Measurements from ENCODE around the gene TLE3.

The TLE3 gene

DNA sequence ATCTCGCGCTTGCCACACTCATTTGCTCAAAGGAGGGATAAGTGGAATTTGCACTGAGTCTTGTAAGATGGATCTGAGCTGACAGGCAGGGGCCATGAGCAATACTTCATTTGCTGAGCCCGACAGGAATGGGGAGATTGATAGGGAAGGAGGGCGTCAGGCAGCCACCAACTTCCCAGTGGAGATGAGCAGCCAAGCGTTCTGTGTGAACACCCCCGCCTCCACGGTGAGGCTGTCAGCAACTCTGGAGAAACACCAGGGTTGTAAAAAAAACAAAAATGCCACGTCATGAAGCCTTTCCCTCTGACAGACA, 36.8 kb downstream of the TLE3 start:
- no peak for DNase-seq

DNA sequence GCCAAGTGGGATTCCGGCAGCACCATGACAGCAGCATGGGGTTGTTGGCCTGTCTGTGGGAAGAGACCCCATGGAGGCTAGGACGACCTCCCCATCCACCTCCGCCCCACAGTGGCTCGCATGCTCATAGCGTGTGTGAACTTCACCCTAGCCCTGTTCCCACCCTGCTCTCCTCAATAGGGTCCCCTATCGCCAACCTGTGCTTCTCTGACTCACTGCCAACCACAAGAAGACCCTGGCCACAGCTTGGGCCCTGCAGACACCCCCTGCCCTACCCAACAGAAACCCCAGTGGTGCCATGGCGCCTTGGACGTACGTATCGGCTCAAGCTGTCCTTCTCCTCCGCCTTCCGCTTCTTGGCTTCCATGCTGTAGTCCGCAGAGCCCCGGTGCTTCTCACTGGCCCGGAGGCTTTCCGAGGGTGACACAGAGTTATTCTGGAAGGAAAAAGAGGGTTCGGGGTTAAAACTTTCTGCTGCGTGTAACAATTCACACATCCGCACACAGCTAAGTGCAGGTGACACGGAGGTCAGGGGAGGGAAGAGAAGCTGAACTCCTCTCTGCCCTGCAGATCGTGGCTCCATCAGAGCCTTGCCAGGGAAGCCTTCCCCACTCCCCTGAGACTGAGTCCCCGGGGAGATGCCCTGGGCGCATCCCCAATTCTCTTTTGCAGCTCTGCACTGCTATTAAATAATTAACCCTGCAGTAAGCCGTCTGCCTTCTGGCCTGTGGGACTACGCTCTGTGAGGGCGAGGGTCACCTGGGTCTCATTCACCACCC, 37.3 kb downstream of the TLE3 start:
- no peak for DNase-seq

GRCh38 chr15:70059476-70060213, 38.1 kb downstream of the TLE3 start:
- no peak for DNase-seq

- no peak for DNase-seq
These were observed 38.9 kb downstream of the TLE3 start for GRCh38 chr15:70058642-70059360.

DNA sequence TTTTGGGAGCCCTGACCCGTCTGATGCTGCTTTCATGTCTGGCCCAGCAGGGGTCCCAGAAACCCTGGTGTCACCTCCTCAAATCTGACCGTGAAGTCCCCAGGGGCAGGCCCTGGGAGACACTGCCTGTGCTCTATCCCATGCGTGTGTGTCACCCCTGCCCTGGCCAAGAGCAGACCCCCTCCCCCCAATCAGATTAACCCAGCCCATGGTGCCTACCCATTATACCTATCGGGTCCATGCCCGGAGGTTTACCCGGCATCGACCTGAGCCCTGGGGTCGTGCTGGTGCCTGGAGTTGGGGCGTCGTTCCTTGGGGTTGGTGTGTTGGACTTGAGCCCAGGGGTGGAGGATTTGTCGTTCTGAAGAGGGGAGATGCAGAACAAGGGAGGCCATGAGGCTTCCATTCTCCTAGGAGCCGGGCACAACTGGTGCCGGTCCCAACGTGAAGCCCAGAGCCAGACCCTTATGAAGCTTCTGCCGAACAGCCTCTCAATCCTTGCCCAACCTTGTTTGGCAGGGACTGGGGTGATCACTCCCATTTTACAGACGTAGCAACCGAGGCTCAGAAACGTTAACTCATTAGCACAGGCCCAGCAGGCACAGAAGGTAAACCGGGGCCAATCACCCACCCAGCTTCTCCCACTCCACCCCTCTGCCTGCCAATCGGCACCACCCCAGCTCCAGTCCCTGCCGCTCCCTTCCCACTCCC, 39.6 kb downstream of the TLE3 start:
- no peak for DNase-seq

GRCh38 chr15:70056091-70056680, 41.5 kb downstream of the TLE3 start:
- no peak for DNase-seq

DNA sequence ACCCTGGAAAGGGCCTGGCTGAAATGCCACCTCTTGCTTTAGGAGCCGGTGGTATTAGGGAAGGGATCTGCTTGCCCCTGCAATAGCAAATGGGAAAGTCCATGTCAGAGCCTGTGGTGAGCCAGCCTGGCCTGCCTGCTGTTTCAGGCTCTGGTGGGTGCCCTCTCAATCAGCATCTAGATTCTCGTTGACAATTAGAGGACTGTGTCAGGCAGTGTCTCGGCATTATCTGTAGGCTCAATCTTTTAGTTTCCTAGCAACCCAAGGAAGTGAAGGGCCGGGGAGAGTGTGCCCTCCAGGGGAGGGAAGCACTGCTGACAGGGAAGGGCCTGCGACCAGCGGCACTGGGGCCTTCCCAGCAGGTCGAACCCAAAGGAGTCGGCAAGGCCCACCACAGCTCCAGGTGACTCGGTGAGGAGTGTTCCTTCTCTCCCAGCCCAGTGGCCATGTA, 42.1 kb downstream of the TLE3 start:
- no peak for DNase-seq

GRCh38 chr15:70054884-70055387, 42.8 kb downstream of the TLE3 start:
- DNase-seq = no peak

GRCh38 chr15:70054366-70054765, 43.4 kb downstream of the TLE3 start:
- no peak for DNase-seq

GRCh38 chr15:70053716-70054229, 43.9 kb downstream of the TLE3 start:
- no peak for DNase-seq

- no peak for DNase-seq
These were observed 44.6 kb downstream of the TLE3 start for GRCh38 chr15:70053001-70053715.

DNA sequence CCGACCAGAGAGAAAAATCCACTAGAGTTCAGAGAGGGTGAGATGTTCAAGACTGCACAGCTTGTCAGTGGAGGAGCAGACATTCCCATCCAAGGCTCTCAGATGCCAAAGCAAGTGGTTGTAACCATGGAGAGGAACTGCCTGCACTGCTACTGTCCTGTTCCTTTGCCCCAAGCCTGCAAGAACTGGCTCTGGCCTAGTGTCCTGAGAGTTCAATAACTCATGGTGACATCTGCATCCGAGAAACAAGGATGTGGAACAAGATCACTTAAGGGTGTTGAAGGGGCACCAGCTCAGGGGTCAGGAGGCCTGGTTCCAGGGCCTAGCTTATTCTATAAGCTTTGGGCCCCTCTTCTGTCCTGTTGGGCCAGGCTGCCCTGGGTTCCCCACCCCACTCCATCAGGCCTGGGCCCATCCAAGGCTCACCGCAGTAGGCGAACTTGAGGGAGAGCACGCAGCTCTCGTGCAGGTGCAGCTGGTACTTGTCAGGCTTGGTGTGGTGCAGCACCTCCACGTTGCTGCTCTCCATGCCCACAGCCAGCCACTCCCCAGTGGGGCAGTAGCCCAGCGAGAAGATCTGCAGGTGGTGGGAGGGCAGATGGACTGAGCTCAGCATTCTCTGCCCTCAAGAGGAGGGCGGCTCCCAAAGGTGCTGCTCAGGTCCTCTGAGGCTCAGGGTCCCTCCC, 45.6 kb downstream of the TLE3 start:
- no peak for DNase-seq

- no peak for DNase-seq
These were observed 46.7 kb downstream of the TLE3 start for GRCh38 chr15:70050970-70051369.

DNA sequence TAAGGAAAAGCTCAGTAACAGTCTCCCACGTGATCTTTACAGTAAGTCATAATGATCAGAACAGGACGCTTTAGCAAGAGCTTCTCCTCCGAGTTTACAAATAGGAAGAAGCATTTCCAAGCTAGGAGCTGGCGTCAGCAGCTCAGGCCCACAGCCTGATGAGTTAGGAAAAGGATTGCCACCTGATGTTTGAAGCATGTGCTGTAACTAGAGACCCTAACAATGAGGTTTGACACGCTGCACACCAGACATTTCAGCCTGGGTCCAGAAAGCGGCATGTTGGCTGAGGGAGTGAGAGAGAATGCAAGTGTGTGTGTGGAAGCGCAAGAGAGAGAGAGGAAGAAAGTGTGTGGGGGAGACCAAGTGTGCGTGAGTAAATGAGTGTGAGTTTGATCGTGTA, 47.3 kb downstream of the TLE3 start:
- DNase-seq = no peak

DNA sequence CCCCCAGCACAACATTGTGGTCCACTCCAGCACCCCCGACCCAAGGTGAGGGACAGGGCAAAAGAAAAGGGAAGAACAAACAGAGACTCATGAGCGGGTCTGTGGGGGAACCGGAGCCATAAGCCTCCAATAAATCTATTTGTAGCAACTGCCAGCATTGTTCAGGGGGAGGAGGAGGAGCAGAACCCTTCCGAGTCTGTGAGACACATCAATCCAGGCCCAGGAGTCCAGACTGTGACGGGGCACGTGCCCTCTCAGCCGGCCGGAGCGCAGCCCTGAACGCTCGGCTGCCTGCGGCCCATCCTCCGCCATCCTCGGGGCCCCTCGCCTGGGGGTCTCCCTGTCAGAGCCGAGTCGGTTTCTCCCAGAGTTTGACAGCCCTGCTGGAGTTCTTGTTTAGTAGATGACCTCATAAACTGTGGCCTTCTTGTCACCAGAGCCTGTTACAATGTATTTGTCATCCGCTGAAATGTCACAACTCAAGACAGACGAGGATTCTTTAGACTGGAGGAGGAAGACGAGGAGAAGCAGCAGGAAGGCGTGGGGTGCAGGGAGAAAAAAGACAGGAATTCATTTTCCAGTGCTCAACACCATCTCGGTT, 47.9 kb downstream of the TLE3 start:
- no peak for DNase-seq

- DNase-seq = no peak
These were observed 48.9 kb downstream of the TLE3 start for GRCh38 chr15:70048578-70049514.

GRCh38 chr15:70048198-70048565, 49.5 kb downstream of the TLE3 start:
- DNase-seq = no peak

GRCh38 chr15:70047386-70048197, 50.1 kb downstream of the TLE3 start:
- no peak for DNase-seq

Data from EL (cell line).